Colonic mucosa (tissue), 4 donors: ENCODE measurements around the gene CREBBP. TPM values are rescaled to one million over a fixed set of nuclear protein-coding genes. Genes with fewer than 3 reads are reported as not detected.

ENCODE experiments used
- DNase-seq: peaks from one replicate; pipeline ENCODE4 v3.0.0-alpha.2; 2020
- H3K27ac ChIP-seq: fragments of 200-600 bp; one replicate; pipeline ENCODE4 v1.8.0; 2021
- H3K27me3 ChIP-seq: fragments of 200-600 bp; one replicate; pipeline ENCODE4 v1.8.0; 2021
- H3K36me3 ChIP-seq: fragments of 200-600 bp; one replicate; pipeline ENCODE4 v1.8.0; 2021
- H3K4me1 ChIP-seq: fragments of 200-600 bp; one replicate; pipeline ENCODE4 v1.8.0; 2021; ENCODE audit warnings: mild to moderate bottlenecking
- H3K4me3 ChIP-seq: fragments of 200-600 bp; one replicate; pipeline ENCODE4 v1.8.0; 2021
- H3K9ac ChIP-seq, 2 donors: one replicate each; pipeline ENCODE4 v1.7.0; 2013; ENCODE audit warnings: control low read depth in 2 of 2, low read depth in 2 of 2, low read length in 2 of 2
- H3K9me3 ChIP-seq: fragments of 200-600 bp; one replicate; pipeline ENCODE4 v1.8.0; 2021
- CTCF ChIP-seq: fragments of 200-600 bp; IDR thresholded peaks from one replicate; pipeline ENCODE4 v1.8.0; 2022; ENCODE audit warnings: antibody characterized with exemption, mild to moderate bottlenecking
- intact Hi-C: fragments of 100-400 bp; cut with DNase I; formaldehyde crosslinking; loops from one replicate; pipeline ENCODE4 v1.14.1; 2022
- total RNA-seq, 2 donors: library from RNA; stranded (reverse); fragmentation: NEBNext Ultra II Directional in 1 of 2; extraction: Animal tissue kit (Norgen Biotek cat#: 25700) in 1 of 2; gene quantifications; one replicate each; pipeline ENCODE4 v1.2.1, GENCODE V29; 2021
- donor health status: healthy.
- donor health status: DM: no; HTN: no; CAD: no.
- donor health status: DM: no; HTN: no; CAD: no.

The CREBBP gene
- total RNA-seq, 2 donors from 2014 or later: 42.0 to 45.2 TPM

GRCh38 chr16:3858801-3859200, 21.7 kb downstream of the CREBBP start:
- H3K27me3 ChIP-seq: no peaks in the 10 kb centered on the region
- intact Hi-C loops: no loop called here
- peaks cover 10% of the 10 kb centered on the region for H3K4me1 ChIP-seq
- DNase-seq: no peak
- no peaks in the 10 kb centered on the region for H3K36me3 ChIP-seq
- H3K4me3 ChIP-seq: no peak overlapping the region
- H3K27ac ChIP-seq: no peak overlapping the region
- no peak for TF ChIP-seq CTCF
- H3K9me3 ChIP-seq: no peaks in the 10 kb centered on the region
- no peak overlapping the region for H3K9ac ChIP-seq

GRCh38 chr16:3857189-3858043, 23.1 kb downstream of the CREBBP start:
- no peak for TF ChIP-seq CTCF
- intact Hi-C loops: no loop called here
- Histone ChIP-seq H3K27me3 (no peaks in the 10 kb centered on the region), H3K36me3 (no peaks in the 10 kb centered on the region), H3K27ac (peak overlapping the region; percentile 2), H3K4me3 (no peak overlapping the region), H3K9ac (no peak overlapping the region), H3K9me3 (no peaks in the 10 kb centered on the region), H3K4me1 (no peaks in the 10 kb centered on the region)
- DNase-seq: no peak

- Histone ChIP-seq H3K9ac (no peak overlapping the region), H3K27me3 (no peaks in the 10 kb centered on the region), H3K36me3 (no peaks in the 10 kb centered on the region), H3K9me3 (no peaks in the 10 kb centered on the region), H3K4me3 (no peak overlapping the region), H3K27ac (peak overlapping the region; percentile 2), H3K4me1 (no peaks in the 10 kb centered on the region)
- no peak for DNase-seq
- intact Hi-C loops: no loop called here
- no peak for TF ChIP-seq CTCF
Observed at GRCh38 chr16:3856367-3857141, 24.0 kb downstream of the CREBBP start.

- H3K9ac ChIP-seq: no peak overlapping the region
- H3K36me3 ChIP-seq: peaks cover 7% of the 10 kb centered on the region
- no peak for TF ChIP-seq CTCF
- intact Hi-C loops: no loop called here
- no peak for DNase-seq
- H3K27ac ChIP-seq: no peak overlapping the region
- no peaks in the 10 kb centered on the region for H3K27me3 ChIP-seq
- no peaks in the 10 kb centered on the region for H3K4me1 ChIP-seq
- no peak overlapping the region for H3K4me3 ChIP-seq
- no peaks in the 10 kb centered on the region for H3K9me3 ChIP-seq
Observed at GRCh38 chr16:3854750-3855541, 25.6 kb downstream of the CREBBP start.

GRCh38 chr16:3850544-3850899, 30.0 kb downstream of the CREBBP start:
- H3K36me3 ChIP-seq: peaks cover 15% of the 10 kb centered on the region
- DNase-seq: no peak
- intact Hi-C loops: no loop called here
- no peaks in the 10 kb centered on the region for H3K27me3 ChIP-seq
- H3K9me3 ChIP-seq: no peaks in the 10 kb centered on the region
- H3K27ac ChIP-seq: no peak overlapping the region
- no peaks in the 10 kb centered on the region for H3K4me1 ChIP-seq
- no peak overlapping the region for H3K9ac ChIP-seq
- no peak overlapping the region for H3K4me3 ChIP-seq
- no peak for TF ChIP-seq CTCF
